GM23338 (cell line): ENCODE results near the gene ABCA13. TPM values are rescaled to one million over a fixed set of nuclear protein-coding genes. Genes with fewer than 3 reads are reported as not detected.

ENCODE experiments used
- ATAC-seq: fragments of 200-7000 bp; cut with Tn5 transposase; 3 replicates; pipeline ENCODE4 v1.9.1; 2020
- DNase-seq: peaks from one replicate; pipeline ENCODE4 v3.0.0-alpha.2; 2015; ENCODE audit warnings: low spot score
- H2AFZ ChIP-seq: fragments of 200-600 bp; sonication (generic); 2 replicates; pipeline ENCODE4 v1.8.0; 2016; ENCODE audit warnings: antibody characterized with exemption, mild to moderate bottlenecking, moderate library complexity
- H3F3A ChIP-seq: fragments of 200-600 bp; sonication (generic); replicated peaks from 2 replicates; pipeline ENCODE4 v1.8.0; 2017; ENCODE audit warnings: antibody characterized with exemption, mixed run types, low read depth
- H3K27ac ChIP-seq: fragments of 200-600 bp; sonication (generic); 2 replicates; pipeline ENCODE4 v1.6.1; 2016; ENCODE audit warnings: low read depth
- H3K27me3 ChIP-seq: fragments of 200-600 bp; sonication (generic); 2 replicates; pipeline ENCODE4 v1.8.0; 2016; ENCODE audit warnings: mild to moderate bottlenecking, mixed run types, moderate library complexity; ENCODE audit not compliant: insufficient read depth
- H3K36me3 ChIP-seq: fragments of 200-600 bp; sonication (generic); 2 replicates; pipeline ENCODE4 v1.8.0; 2016; ENCODE audit warnings: mild to moderate bottlenecking; ENCODE audit not compliant: insufficient read depth
- H3K4me1 ChIP-seq: fragments of 200-600 bp; sonication (generic); 2 replicates; pipeline ENCODE4 v1.8.0; 2016; ENCODE audit warnings: mild to moderate bottlenecking, moderate library complexity; ENCODE audit not compliant: insufficient read depth
- H3K4me2 ChIP-seq: fragments of 200-600 bp; sonication (generic); 2 replicates; pipeline ENCODE4 v1.7.1; 2017; ENCODE audit warnings: mixed run types
- H3K4me3 ChIP-seq: fragments of 200-600 bp; sonication (generic); 2 replicates; pipeline ENCODE4 v1.6.1; 2016; ENCODE audit warnings: mixed run types
- H3K79me2 ChIP-seq: fragments of 200-600 bp; sonication (generic); replicated peaks from 2 replicates; pipeline ENCODE4 v1.8.0; 2017; ENCODE audit warnings: mild to moderate bottlenecking; ENCODE audit not compliant: insufficient read depth
- H3K9me2 ChIP-seq: fragments of 200-600 bp; sonication (generic); 2 replicates; pipeline ENCODE4 v1.8.0; 2017; ENCODE audit not compliant: insufficient read depth
- H4K20me1 ChIP-seq: fragments of 200-600 bp; sonication (generic); replicated peaks from 2 replicates; pipeline ENCODE4 v1.8.0; 2017; ENCODE audit warnings: mild to moderate bottlenecking; ENCODE audit not compliant: insufficient read depth
- H3K27ac Mint-ChIP-seq: 2 replicates; pipeline ENCODE4 v1.8.0; 2020; ENCODE audit warnings: inconsistent platforms, mild to moderate bottlenecking, moderate library complexity, mixed read lengths
- H3K27me3 Mint-ChIP-seq: 3 replicates; pipeline ENCODE4 v1.8.0; 2022; ENCODE audit warnings: low read depth, mild to moderate bottlenecking, moderate library complexity, mixed read lengths, inconsistent platforms; ENCODE audit not compliant: insufficient read depth, poor library complexity
- H3K36me3 Mint-ChIP-seq: 3 replicates; pipeline ENCODE4 v1.8.0; 2021; ENCODE audit warnings: low read depth, mild to moderate bottlenecking, inconsistent platforms, moderate library complexity, mixed read lengths
- H3K4me1 Mint-ChIP-seq: 3 replicates; pipeline ENCODE4 v1.8.0; 2020; ENCODE audit warnings: mild to moderate bottlenecking, inconsistent platforms, mixed read lengths
- H3K4me3 Mint-ChIP-seq: 3 replicates; pipeline ENCODE4 v1.8.0; 2021; ENCODE audit warnings: moderate library complexity, mild to moderate bottlenecking, inconsistent platforms, mixed read lengths
- H3K9me3 Mint-ChIP-seq: 3 replicates; pipeline ENCODE4 v1.8.0; 2020; ENCODE audit warnings: moderate library complexity, mild to moderate bottlenecking, inconsistent platforms, mixed read lengths
- CREB1 ChIP-seq: fragments of 250-450 bp; sonication (Bioruptor Pico); IDR thresholded peaks from 2 replicates; pipeline ENCODE4 v1.5.0; 2020; ENCODE audit warnings: low read depth, mild to moderate bottlenecking, moderate library complexity
- CTCF ChIP-seq, 2 experiments: fragments of 200-600 bp in 1 of 2; sonication (generic) in 1 of 2; conservative IDR thresholded peaks; 2 replicates each; pipeline versions ENCODE4 v1.5.1 to v1.6.1; 2016 to 2017; ENCODE audit warnings: antibody characterized with exemption in 2 of 2, low read depth in 2 of 2, mild to moderate bottlenecking in 2 of 2, moderate library complexity in 1 of 2
- REST ChIP-seq: IDR thresholded peaks from one replicate; pipeline ENCODE4 v1.6.1; 2018; ENCODE audit warnings: antibody characterized with exemption; ENCODE audit not compliant: unreplicated experiment
- polyA plus RNA-seq: library from polyadenylated mRNA; unstranded; fragments of >200 nt; fragmentation: Nextera tagmentation; extraction: Ambion mirVana; gene quantifications from 2 replicates; pipeline ENCODE4 v1.2.1, GENCODE V29; 2016
- total RNA-seq: library from RNA; depleted of rRNA; stranded (reverse); fragments of >200 nt; shearing (Covaris generic); gene quantifications from 2 replicates; pipeline ENCODE4 v1.2.3, GENCODE V29; 2014

ABCA13 gene
- total and polyA plus RNA-seq, 2 experiments from 2014 or later = 0.21 TPM; not detected in 1

DNA sequence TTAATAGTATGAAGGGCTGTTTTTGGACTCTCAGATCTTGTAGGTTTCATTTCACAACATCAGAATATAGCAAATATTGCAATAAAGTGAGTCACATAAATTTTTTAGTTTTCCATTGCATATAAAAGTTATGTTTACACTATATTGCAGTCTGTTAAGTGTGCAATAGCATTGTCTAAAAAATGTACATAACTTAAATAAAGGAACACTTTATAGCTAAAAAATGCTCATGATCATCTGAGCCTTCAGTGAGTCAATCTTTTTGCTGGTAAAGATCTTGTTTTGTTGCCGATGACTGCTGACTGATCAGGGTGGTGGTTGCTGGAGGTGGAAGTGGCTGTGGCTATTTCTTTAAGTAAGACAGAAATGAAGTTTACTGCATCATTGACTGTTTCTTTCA is 42.0 kb downstream of the ABCA13 start:
- no peak overlapping the region for H3K27ac Mint-ChIP-seq

More for the DNA sequence above, 42.0 kb downstream of the ABCA13 start:
- DNase-seq (no peak), ATAC-seq (no peak)
- Mint-ChIP-seq H3K27me3 (no peaks in the 10 kb centered on the region), H3K9me3 (peaks cover 25% of the 10 kb centered on the region), H3K4me1 (peaks cover 3% of the 10 kb centered on the region; the same call in 1 of the 3 replicates), H3K4me3 (no peak overlapping the region), H3K36me3 (peaks cover 2% of the 10 kb centered on the region; the same call in 1 of the 3 replicates)
- no peaks in the 10 kb centered on the region; the same call in 1 of the 2 replicates for H3K4me1 ChIP-seq
- H4K20me1 ChIP-seq = no peaks in the 10 kb centered on the region
- H3K4me2 ChIP-seq = no peak overlapping the region
- no peaks in the 10 kb centered on the region for H3K27me3 ChIP-seq
- H3K36me3 ChIP-seq = no peaks in the 10 kb centered on the region
- TF ChIP-seq CREB1 = no peak
- TF ChIP-seq REST = no peak
- TF ChIP-seq CTCF (conservative IDR thresholded peaks at IDR 0.05; ENCODE audit: low read depth in 2 of 2) = no peak
- H2AFZ ChIP-seq = no peak overlapping the region
- H3K9me2 ChIP-seq = no peaks in the 10 kb centered on the region
- H3K79me2 ChIP-seq = no peaks in the 10 kb centered on the region
- no peak overlapping the region for H3K4me3 ChIP-seq
- no peak overlapping the region for H3K27ac ChIP-seq
- no peaks in the 10 kb centered on the region for H3F3A ChIP-seq
